Activated naive CD8-positive, alpha-beta T cell treated with anti-CD3 and anti-CD28 coated beads, Interleukin-2, amount 50 U/mL, for 24 hours (primary cell): Measurements from ENCODE around the gene SARNP.
"Not testable (repeated sequence)": the region's sequence is repeated elsewhere in the genome, so short reads cannot be mapped to it uniquely, and the experiment has no call there.

ENCODE experiments used
- ATAC-seq: fragments of 150-1000 bp; cut with Tn5 transposase; one replicate; pipeline ENCODE4 v1.10.0; 2021
- DNase-seq: peaks from one replicate; pipeline ENCODE4 v3.0.0; 2021
- H3K27ac Mint-ChIP-seq: one replicate; pipeline ENCODE4 v1.8.0; 2021; ENCODE audit warnings: mild to moderate bottlenecking, mixed read lengths
- H3K27me3 Mint-ChIP-seq: one replicate; pipeline ENCODE4 v1.8.0; 2021; ENCODE audit warnings: mixed read lengths
- H3K36me3 Mint-ChIP-seq: one replicate; pipeline ENCODE4 v1.8.0; 2021; ENCODE audit warnings: low read depth, mixed read lengths
- H3K4me1 Mint-ChIP-seq: one replicate; pipeline ENCODE4 v1.8.0; 2021; ENCODE audit warnings: mixed read lengths
- H3K4me3 Mint-ChIP-seq: one replicate; pipeline ENCODE4 v1.8.0; 2021; ENCODE audit warnings: mild to moderate bottlenecking, moderate library complexity, mixed read lengths
- H3K9me3 Mint-ChIP-seq: one replicate; pipeline ENCODE4 v1.8.0; 2021; ENCODE audit warnings: mixed read lengths

SARNP gene

GRCh38 chr12:55817345-55818139 is at the start of gene SARNP, which contains the start of gene ORMDL2:
TSS of gene SARNP (minus strand) at chr12:55817724. CDS start at chr12:55817701, 23 bp downstream.
TSS of gene ORMDL2 (plus strand) at chr12:55818041. CDS start at chr12:55819000, 959 bp downstream.
- DNase-seq (peak; percentile 91), ATAC-seq (peak; percentile 98)
- H3K36me3 Mint-ChIP-seq: peaks cover 40% of the 10 kb centered on the region
- no peak within 1 kb of the TSS for H3K4me3 Mint-ChIP-seq
- no peaks in the 10 kb centered on the region for H3K9me3 Mint-ChIP-seq
- no peak within 1 kb of the TSS for H3K27ac Mint-ChIP-seq
- peaks cover 43% of the 10 kb centered on the region for H3K4me1 Mint-ChIP-seq
- no peaks in the 10 kb centered on the region for H3K27me3 Mint-ChIP-seq

- H3K27me3 Mint-ChIP-seq, H3K4me1 Mint-ChIP-seq, ATAC-seq, DNase-seq, H3K36me3 Mint-ChIP-seq, H3K9me3 Mint-ChIP-seq, H3K27ac Mint-ChIP-seq, H3K4me3 Mint-ChIP-seq: not testable (repeated sequence)
These were observed 49.0 kb upstream of the SARNP start for GRCh38 chr12:55866454-55867004.

- Mint-ChIP-seq H3K27me3 (no peaks in the 10 kb centered on the region), H3K36me3 (no peaks in the 10 kb centered on the region), H3K4me1 (no peaks in the 10 kb centered on the region), H3K27ac (no peak overlapping the region), H3K4me3 (no peak overlapping the region), H3K9me3 (peaks cover 4% of the 10 kb centered on the region)
- DNase-seq: no peak
- ATAC-seq: no peak
These were observed 47.8 kb upstream of the SARNP start for GRCh38 chr12:55865327-55865726.

- H3K4me1 Mint-ChIP-seq, DNase-seq, H3K36me3 Mint-ChIP-seq, H3K27ac Mint-ChIP-seq, ATAC-seq, H3K9me3 Mint-ChIP-seq, H3K4me3 Mint-ChIP-seq, H3K27me3 Mint-ChIP-seq: not testable (repeated sequence)
These were observed 45.4 kb upstream of the SARNP start for GRCh38 chr12:55862931-55863330.

- DNase-seq (no peak), ATAC-seq (no peak)
- Mint-ChIP-seq H3K9me3 (peaks cover 4% of the 10 kb centered on the region), H3K36me3 (no peaks in the 10 kb centered on the region), H3K4me1 (no peaks in the 10 kb centered on the region), H3K4me3 (no peak overlapping the region), H3K27ac (no peak overlapping the region), H3K27me3 (no peaks in the 10 kb centered on the region)
These were observed 44.8 kb upstream of the SARNP start for GRCh38 chr12:55862286-55862685.

GRCh38 chr12:55861871-55862270 is 44.3 kb upstream of the SARNP start:
- no peaks in the 10 kb centered on the region for H3K4me1 Mint-ChIP-seq
- ATAC-seq: no peak

GRCh38 chr12:55861396-55861795 is 43.9 kb upstream of the SARNP start:
- Mint-ChIP-seq H3K4me3 (no peak overlapping the region), H3K36me3 (no peaks in the 10 kb centered on the region), H3K9me3 (peaks cover 4% of the 10 kb centered on the region), H3K27ac (no peak overlapping the region), H3K4me1 (no peaks in the 10 kb centered on the region), H3K27me3 (no peaks in the 10 kb centered on the region)
- ATAC-seq: no peak
- no peak for DNase-seq

More at GRCh38 chr12:55861871-55862270, 44.3 kb upstream of the SARNP start:
- H3K36me3 Mint-ChIP-seq: no peaks in the 10 kb centered on the region
- DNase-seq: no peak
- peaks cover 4% of the 10 kb centered on the region for H3K9me3 Mint-ChIP-seq
- H3K27me3 Mint-ChIP-seq: no peaks in the 10 kb centered on the region
- no peak overlapping the region for H3K27ac Mint-ChIP-seq
- H3K4me3 Mint-ChIP-seq: no peak overlapping the region

GRCh38 chr12:55852740-55853139 is 35.2 kb upstream of the SARNP start:
- Mint-ChIP-seq H3K27ac (no peak overlapping the region), H3K4me1 (peaks cover 7% of the 10 kb centered on the region), H3K36me3 (no peaks in the 10 kb centered on the region), H3K4me3 (no peak overlapping the region), H3K9me3 (no peaks in the 10 kb centered on the region), H3K27me3 (no peaks in the 10 kb centered on the region)
- DNase-seq (no peak), ATAC-seq (no peak)

GRCh38 chr12:55850893-55851292 is 33.4 kb upstream of the SARNP start:
- H3K4me1 Mint-ChIP-seq: peaks cover 20% of the 10 kb centered on the region
- ATAC-seq: no peak
- no peak overlapping the region for H3K4me3 Mint-ChIP-seq
- H3K27ac Mint-ChIP-seq: no peak overlapping the region
- H3K27me3 Mint-ChIP-seq: no peaks in the 10 kb centered on the region
- H3K9me3 Mint-ChIP-seq: no peaks in the 10 kb centered on the region
- no peaks in the 10 kb centered on the region for H3K36me3 Mint-ChIP-seq
- no peak for DNase-seq

GRCh38 chr12:55850401-55850800 is 32.9 kb upstream of the SARNP start:
- peaks cover 20% of the 10 kb centered on the region for H3K4me1 Mint-ChIP-seq
- no peak overlapping the region for H3K4me3 Mint-ChIP-seq
- DNase-seq: no peak
- H3K27me3 Mint-ChIP-seq: no peaks in the 10 kb centered on the region
- H3K36me3 Mint-ChIP-seq: no peaks in the 10 kb centered on the region
- ATAC-seq: no peak
- H3K27ac Mint-ChIP-seq: no peak overlapping the region
- H3K9me3 Mint-ChIP-seq: no peaks in the 10 kb centered on the region

GRCh38 chr12:55849616-55850343 is 32.3 kb upstream of the SARNP start:
- DNase-seq (no peak), ATAC-seq (no peak)
- Mint-ChIP-seq H3K36me3 (no peaks in the 10 kb centered on the region), H3K4me1 (peaks cover 20% of the 10 kb centered on the region), H3K4me3 (no peak overlapping the region), H3K9me3 (no peaks in the 10 kb centered on the region), H3K27me3 (no peaks in the 10 kb centered on the region), H3K27ac (no peak overlapping the region)

GRCh38 chr12:55847603-55848291 is 30.2 kb upstream of the SARNP start:
- ATAC-seq (peak; percentile 75), DNase-seq (peak; percentile 45)
- Mint-ChIP-seq H3K9me3 (no peaks in the 10 kb centered on the region), H3K27me3 (no peaks in the 10 kb centered on the region), H3K27ac (peak overlapping the region; percentile 89), H3K4me3 (peak overlapping the region; percentile 34), H3K36me3 (no peaks in the 10 kb centered on the region), H3K4me1 (peaks cover 20% of the 10 kb centered on the region)

GRCh38 chr12:55847033-55847432 is 29.5 kb upstream of the SARNP start:
- Mint-ChIP-seq H3K9me3 (no peaks in the 10 kb centered on the region), H3K4me3 (peak overlapping the region; percentile 16), H3K27me3 (no peaks in the 10 kb centered on the region), H3K27ac (peak overlapping the region; percentile 89), H3K36me3 (no peaks in the 10 kb centered on the region), H3K4me1 (peaks cover 20% of the 10 kb centered on the region)
- peak; percentile 57 for DNase-seq
- ATAC-seq: peak; percentile 86

GRCh38 chr12:55845785-55846496 is 28.4 kb upstream of the SARNP start:
- no peak for ATAC-seq
- no peaks in the 10 kb centered on the region for H3K9me3 Mint-ChIP-seq
- no peaks in the 10 kb centered on the region for H3K36me3 Mint-ChIP-seq
- H3K4me3 Mint-ChIP-seq: no peak overlapping the region
- H3K27ac Mint-ChIP-seq: no peak overlapping the region
- no peaks in the 10 kb centered on the region for H3K27me3 Mint-ChIP-seq
- peaks cover 20% of the 10 kb centered on the region for H3K4me1 Mint-ChIP-seq
- no peak for DNase-seq
